Adrenal gland (tissue), 12 donors: ENCODE data around the gene SMARCC2. TPM values are rescaled to one million over a fixed set of nuclear protein-coding genes. Genes with fewer than 3 reads are reported as not detected.
"Not testable (repeated sequence)": the region's sequence is repeated elsewhere in the genome, so short reads cannot be mapped to it uniquely, and the experiment has no call there.

Experiments used
- DNase-seq, 7 donors: peaks; one replicate each; pipeline ENCODE4 v3.0.0-alpha.2; 2019 to 2020
- H3K27ac ChIP-seq, 5 donors: fragments of 200-600 bp; sonication (generic) in 4 of 5; 1 replicate in 3 of 5; 2 replicates in 2 of 5; pipeline versions ENCODE4 v1.5.1 to v1.8.0; 2016 to 2020; ENCODE audit warnings: mild to moderate bottlenecking in 1 of 5
- H3K27me3 ChIP-seq: fragments of 200-600 bp; 2 replicates; pipeline ENCODE4 v1.8.0; 2021
- H3K36me3 ChIP-seq, 2 donors: fragments of 200-600 bp; replicated peaks in 1 of 2; 1 replicate in 1 of 2; 2 replicates in 1 of 2; pipeline versions ENCODE4 v1.5.1 to v1.8.0; 2018 to 2022
- H3K4me1 ChIP-seq, 2 donors: fragments of 200-600 bp; replicated peaks in 1 of 2; 1 replicate in 1 of 2; 2 replicates in 1 of 2; pipeline versions ENCODE4 v1.5.1 to v1.8.0; 2018 to 2021
- H3K4me3 ChIP-seq, 4 donors: fragments of 200-600 bp; sonication (generic) in 3 of 4; one replicate each; pipeline ENCODE4 v1.5.1; 2016 to 2018
- H3K9me3 ChIP-seq, 3 donors: fragments of 200-600 bp; sonication (generic) in 1 of 3; replicated peaks in 1 of 3; 1 replicate in 2 of 3; 2 replicates in 1 of 3; pipeline versions ENCODE4 v1.5.1 to v1.8.0; 2016 to 2021
- POLR2A ChIP-seq, 2 donors: fragments of 450-650 bp; IDR thresholded peaks; one replicate each; pipeline ENCODE4 v1.6.1; 2017; ENCODE audit warnings: antibody characterized with exemption in 2 of 2, mild to moderate bottlenecking in 2 of 2, moderate library complexity in 1 of 2
- WGBS, 4 donors: extraction: QIAGEN DNeasy Blood & Tissue Kit in 2 of 4; methylation state at CpG; one replicate each; pipeline versions ENCODE4 v1.1.5 to v1.1.7; 2013 to 2017; 5-methylcytosine and 5-hydroxymethylcytosine counted together
- intact Hi-C, 2 donors: fragments of 100-400 bp; cut with DNase I; formaldehyde crosslinking; loops; one replicate each; pipeline versions ENCODE4 v1.14.1 to v1.15.0; 2022 to 2023
- polyA plus RNA-seq, 3 donors: library from polyadenylated mRNA; stranded (reverse); fragments of 200-250 nt in 2 of 3; fragments of 350-450 nt in 1 of 3; fragmentation: Illumina TruSeq in 1 of 3; extraction: RNeasy Lipid Tissue Mini Kit (QIAGEN cat#74804) in 1 of 3; gene quantifications; one replicate each; pipeline ENCODE4 v1.2.3, GENCODE V29; 2013 to 2014
- total RNA-seq, 9 donors: library from RNA; depleted of rRNA in 4 of 9; stranded (reverse); fragments of >200 nt in 4 of 9; fragments of 120-200 nt in 1 of 9; fragmentation: NEBNext Ultra II Directional in 1 of 9; extraction: Animal tissue kit (Norgen Biotek cat#: 25700) in 1 of 9; gene quantifications; one replicate each; pipeline versions ENCODE4 v1.1.0 to v1.2.4, GENCODE V29; 2013 to 2023
- TF ChIP-seq, protein P1 (sequence below), 6 experiments: fragments of 450-650 bp in 4 of 6; fragments of 200-600 bp in 2 of 6; sonication (generic) in 1 of 6; IDR thresholded peaks; 1 replicate in 5 of 6; 2 replicates in 1 of 6; pipeline versions ENCODE4 v1.5.1 to v1.8.0; 2016 to 2021; ENCODE audit warnings: antibody characterized with exemption in 6 of 6, mild to moderate bottlenecking in 2 of 6, moderate library complexity in 1 of 6
- donor health status: healthy with polysubstance abuse.
- donor health status: Bipolar disorder and iron deficiency.
- donor health status: DM: yes; HTN: yes; CAD: no.
- donor health status: DM: no; HTN: no; CAD: no.
- donor health status: DM: no; HTN: no; CAD: no.
- donor health status: DM: yes; HTN: yes; CAD: no.

SMARCC2 gene
- total and polyA plus RNA-seq, 12 donors, result 22.8 to 102 (median 59.1) TPM

DNA sequence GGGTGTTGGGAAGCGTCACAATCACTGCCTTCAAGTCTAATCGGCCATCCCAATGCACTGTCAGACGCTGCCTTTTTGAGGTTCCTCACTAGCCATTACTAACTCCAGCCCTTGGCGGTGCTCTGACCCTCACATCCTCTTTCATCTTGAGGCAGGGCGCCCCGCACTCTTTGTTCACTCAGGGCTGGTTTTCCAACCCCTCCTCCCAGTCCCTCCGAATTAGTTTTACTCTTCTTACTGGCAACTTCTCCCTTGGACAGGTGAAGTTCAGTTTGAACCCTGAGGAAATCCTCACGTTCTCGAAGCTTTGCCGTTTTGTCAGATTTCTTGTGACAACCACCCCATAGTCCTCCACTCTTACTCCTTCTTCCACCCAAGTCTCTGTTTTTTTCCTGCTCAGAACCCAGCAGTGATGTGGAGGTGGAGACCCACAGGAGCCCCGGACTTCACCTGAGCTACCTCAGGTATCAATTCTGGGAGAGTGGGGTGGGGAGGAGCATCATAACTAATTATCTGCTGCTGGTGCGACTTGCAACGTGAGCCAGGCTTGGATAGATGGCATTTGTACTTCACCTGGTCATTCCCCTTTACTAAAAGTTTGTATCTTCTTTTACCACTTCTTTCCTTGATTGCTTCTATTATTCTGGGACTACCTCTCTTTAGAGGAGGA lies 70.5 kb downstream of the SMARCC2 start:
- intact Hi-C loops, result no loop called here
- TF ChIP-seq, protein P1, sequence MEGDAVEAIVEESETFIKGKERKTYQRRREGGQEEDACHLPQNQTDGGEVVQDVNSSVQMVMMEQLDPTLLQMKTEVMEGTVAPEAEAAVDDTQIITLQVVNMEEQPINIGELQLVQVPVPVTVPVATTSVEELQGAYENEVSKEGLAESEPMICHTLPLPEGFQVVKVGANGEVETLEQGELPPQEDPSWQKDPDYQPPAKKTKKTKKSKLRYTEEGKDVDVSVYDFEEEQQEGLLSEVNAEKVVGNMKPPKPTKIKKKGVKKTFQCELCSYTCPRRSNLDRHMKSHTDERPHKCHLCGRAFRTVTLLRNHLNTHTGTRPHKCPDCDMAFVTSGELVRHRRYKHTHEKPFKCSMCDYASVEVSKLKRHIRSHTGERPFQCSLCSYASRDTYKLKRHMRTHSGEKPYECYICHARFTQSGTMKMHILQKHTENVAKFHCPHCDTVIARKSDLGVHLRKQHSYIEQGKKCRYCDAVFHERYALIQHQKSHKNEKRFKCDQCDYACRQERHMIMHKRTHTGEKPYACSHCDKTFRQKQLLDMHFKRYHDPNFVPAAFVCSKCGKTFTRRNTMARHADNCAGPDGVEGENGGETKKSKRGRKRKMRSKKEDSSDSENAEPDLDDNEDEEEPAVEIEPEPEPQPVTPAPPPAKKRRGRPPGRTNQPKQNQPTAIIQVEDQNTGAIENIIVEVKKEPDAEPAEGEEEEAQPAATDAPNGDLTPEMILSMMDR (IDR thresholded peaks at IDR 0.05), result no peak
- no peak for TF ChIP-seq POLR2A (IDR thresholded peaks at IDR 0.05)
- peak overlapping the region; percentile 33 to 97 (median 89) for H3K27ac ChIP-seq
- peaks cover 32 to 34% of the 10 kb centered on the region in 2 donors for H3K4me1 ChIP-seq
- 5 to 7% (median 6%) methylated on average over 13 of the region's 13 CpGs for WGBS, 4 donors
- peaks cover 0 to 9% of the 10 kb centered on the region in 2 donors for H3K36me3 ChIP-seq
- DNase-seq, result no peak
- no peaks in the 10 kb centered on the region for H3K27me3 ChIP-seq
- peak overlapping the region in 3 of 4 donors; percentile 29 to 76 (median 44) for H3K4me3 ChIP-seq
- no peaks in the 10 kb centered on the region for H3K9me3 ChIP-seq

DNA sequence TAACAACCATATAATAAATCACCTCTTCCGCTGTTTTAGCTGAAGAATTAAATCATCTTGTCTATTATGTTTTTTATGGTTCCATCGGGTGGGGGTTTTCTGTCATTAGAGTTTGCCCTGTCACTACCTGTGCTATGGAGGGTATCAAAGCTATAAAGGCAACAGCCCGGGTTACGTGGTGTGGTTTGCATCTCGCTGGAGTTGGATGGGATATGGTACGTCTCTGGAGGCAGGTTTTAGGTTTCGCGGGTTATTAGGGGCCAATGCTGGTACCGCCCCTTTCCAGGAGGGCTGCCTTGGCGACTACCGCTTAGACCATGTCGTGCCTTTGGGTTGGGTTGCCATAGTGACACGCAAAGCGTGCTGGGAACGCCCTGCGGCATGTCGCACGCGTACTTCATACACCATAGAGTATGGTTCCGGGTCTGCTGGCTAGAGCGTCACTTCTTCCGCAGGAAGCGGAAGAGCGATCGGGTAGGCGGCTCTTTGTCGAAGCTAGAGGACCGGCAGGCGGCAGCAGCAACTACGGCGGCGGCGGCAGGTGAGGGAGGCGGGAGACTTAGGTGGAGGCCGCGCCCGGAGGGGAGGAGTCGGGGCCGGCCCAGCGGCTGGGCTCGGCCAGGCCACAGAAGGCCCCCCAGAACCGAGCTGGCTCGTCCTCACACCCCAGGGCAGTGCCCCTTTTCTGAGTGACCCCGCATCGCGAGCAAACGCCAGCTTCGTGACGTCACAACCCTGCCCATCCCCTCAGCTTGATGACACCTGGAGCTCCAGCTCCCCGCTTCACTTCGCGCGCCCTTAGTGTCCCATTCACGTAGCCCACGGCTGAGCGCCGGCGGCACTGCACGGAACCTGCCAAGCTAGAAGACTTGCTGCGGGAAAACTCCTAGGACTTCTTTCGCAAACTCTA lies 71.2 kb downstream of the SMARCC2 start, which contains the start of gene ZC3H10:
TSS of gene ZC3H10 (plus strand) at position 489 of the 910 bp plus-strand sequence. CDS start 2,297 bp downstream, outside the sequence.
- no peaks in the 10 kb centered on the region for H3K9me3 ChIP-seq
- peak; percentile 78 to 96 for TF ChIP-seq POLR2A (IDR thresholded peaks at IDR 0.05)
- TF ChIP-seq, protein P1 (IDR thresholded peaks at IDR 0.05), result peak; percentile 18 to 56 (median 42)
- WGBS, 4 donors, result 1% methylated on average over 23 to 61 of the region's 61 CpGs
- intact Hi-C loops, result no loop called here
- peak; percentile 98 to 100 (median 99) for DNase-seq
- peak within 1 kb of the TSS; percentile 89 to 98 (median 96) for H3K27ac ChIP-seq
- no peaks in the 10 kb centered on the region for H3K27me3 ChIP-seq
- H3K4me1 ChIP-seq, result peaks cover 31 to 34% of the 10 kb centered on the region in 2 donors
- peaks cover 0 to 17% of the 10 kb centered on the region in 2 donors for H3K36me3 ChIP-seq
- peak within 1 kb of the TSS; percentile 29 to 76 (median 58) for H3K4me3 ChIP-seq

DNA sequence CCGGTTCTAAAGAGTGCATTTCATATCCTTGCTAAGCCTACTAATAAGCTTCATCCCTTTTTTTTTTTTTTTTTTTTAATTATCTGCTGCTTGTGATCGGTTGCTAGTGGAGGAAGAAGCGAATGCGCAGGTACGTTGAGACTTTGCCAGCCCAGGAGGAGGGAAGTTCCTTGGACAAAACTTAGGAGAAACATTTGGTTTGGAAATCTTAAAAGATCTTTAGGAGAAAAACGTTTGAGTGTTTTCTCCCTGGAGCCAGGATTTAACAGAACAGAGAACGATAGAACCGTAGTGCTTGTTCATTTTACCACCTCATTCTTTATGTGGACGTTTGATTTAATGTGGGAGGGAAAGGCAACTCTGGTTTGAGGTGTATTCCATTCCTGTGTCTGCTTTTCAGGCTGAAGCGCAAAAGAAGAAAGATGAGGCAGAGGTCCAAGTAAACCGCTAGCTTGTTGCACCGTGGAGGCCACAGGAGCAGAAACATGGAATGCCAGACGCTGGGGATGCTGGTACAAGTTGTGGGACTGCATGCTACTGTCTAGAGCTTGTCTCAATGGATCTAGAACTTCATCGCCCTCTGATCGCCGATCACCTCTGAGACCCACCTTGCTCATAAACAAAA lies 72.1 kb downstream of the SMARCC2 start:
- intact Hi-C loops, H3K27me3 ChIP-seq, H3K9me3 ChIP-seq: not testable (repeated sequence)
- Histone ChIP-seq H3K27ac (peak overlapping the region; percentile 88 to 98 (median 96)), H3K4me3 (peak overlapping the region in 3 of 4 donors; percentile 41 to 76 (median 71)), H3K4me1 (peaks cover 31 to 34% of the 10 kb centered on the region in 2 donors), H3K36me3 (peaks cover 0 to 26% of the 10 kb centered on the region in 2 donors)
- 1 to 3% (median 2%) methylated on average over 12 to 16 of the region's 16 CpGs for WGBS, 4 donors
- peak in 3 of 7 donors; percentile 22 to 46 (median 33) for DNase-seq

DNA sequence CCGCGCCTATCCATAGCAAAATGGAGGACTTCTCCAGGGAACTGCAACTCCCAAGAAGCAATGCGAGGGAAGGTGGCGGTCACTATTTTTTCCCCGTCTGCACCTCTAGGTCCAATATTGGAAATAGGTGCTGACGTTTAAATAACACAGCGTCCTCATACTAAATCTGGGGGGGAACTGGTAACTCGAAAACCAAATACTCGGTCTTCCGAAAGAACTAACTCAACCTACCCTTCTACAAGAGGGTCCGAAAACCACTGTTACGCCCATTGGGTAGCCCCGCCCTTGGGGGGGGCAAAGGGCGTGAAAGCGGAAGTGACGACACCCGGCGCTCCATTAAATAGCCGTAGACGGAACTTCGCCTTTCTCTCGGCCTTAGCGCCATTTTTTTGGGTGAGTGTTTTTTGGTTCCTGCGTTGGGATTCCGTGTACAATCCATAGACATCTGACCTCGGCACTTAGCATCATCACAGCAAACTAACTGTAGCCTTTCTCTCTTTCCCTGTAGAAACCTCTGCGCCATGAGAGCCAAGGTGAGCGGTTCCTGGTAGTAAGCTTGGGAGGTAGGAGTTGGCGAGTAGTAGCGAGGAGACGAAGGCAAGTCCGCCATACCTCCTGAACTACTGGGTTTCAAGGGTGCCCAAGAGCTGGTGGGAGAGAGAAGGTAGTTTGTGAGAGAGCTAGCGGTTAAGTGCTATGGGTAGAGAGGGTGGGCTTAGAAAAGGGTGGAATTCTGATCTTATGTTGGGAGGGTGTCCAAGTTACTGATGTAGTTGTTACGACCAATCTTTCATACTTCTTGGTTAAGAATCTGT lies 72.8 kb downstream of the SMARCC2 start, which contains the start of gene RPL41:
TSS of gene RPL41 (plus strand) at position 367 of the 815 bp plus-strand sequence.
- DNase-seq, result peak; percentile 91 to 99 (median 96)
- TF ChIP-seq, protein P1 (IDR thresholded peaks at IDR 0.05), result peak in 2 of 6 experiments; percentile 6 to 25
- peak; percentile 90 to 93 for TF ChIP-seq POLR2A (IDR thresholded peaks at IDR 0.05)
- peaks cover 0 to 33% of the 10 kb centered on the region in 2 donors for H3K36me3 ChIP-seq
- WGBS, 4 donors, result 0 to 1% (median 0%) methylated on average over 34 of the region's 34 CpGs
- H3K9me3 ChIP-seq, result no peaks in the 10 kb centered on the region
- H3K4me3 ChIP-seq, result peak within 1 kb of the TSS in 3 of 4 donors; percentile 41 to 76 (median 71)
- H3K27me3 ChIP-seq, result no peaks in the 10 kb centered on the region
- H3K27ac ChIP-seq, result peak within 1 kb of the TSS; percentile 88 to 98 (median 96)
- peaks cover 31 to 34% of the 10 kb centered on the region in 2 donors for H3K4me1 ChIP-seq
- intact Hi-C loops, result no loop called here
